ENCODE results near the gene YBX1. TPM values are rescaled to one million over a fixed set of nuclear protein-coding genes. Genes with fewer than 3 reads are reported as not detected.
"Not testable (repeated sequence)": the region's sequence is repeated elsewhere in the genome, so short reads cannot be mapped to it uniquely, and the experiment has no call there.

The YBX1 gene
- total RNA-seq, 2 experiments from 2014 or later = 731 to 790 TPM

DNA sequence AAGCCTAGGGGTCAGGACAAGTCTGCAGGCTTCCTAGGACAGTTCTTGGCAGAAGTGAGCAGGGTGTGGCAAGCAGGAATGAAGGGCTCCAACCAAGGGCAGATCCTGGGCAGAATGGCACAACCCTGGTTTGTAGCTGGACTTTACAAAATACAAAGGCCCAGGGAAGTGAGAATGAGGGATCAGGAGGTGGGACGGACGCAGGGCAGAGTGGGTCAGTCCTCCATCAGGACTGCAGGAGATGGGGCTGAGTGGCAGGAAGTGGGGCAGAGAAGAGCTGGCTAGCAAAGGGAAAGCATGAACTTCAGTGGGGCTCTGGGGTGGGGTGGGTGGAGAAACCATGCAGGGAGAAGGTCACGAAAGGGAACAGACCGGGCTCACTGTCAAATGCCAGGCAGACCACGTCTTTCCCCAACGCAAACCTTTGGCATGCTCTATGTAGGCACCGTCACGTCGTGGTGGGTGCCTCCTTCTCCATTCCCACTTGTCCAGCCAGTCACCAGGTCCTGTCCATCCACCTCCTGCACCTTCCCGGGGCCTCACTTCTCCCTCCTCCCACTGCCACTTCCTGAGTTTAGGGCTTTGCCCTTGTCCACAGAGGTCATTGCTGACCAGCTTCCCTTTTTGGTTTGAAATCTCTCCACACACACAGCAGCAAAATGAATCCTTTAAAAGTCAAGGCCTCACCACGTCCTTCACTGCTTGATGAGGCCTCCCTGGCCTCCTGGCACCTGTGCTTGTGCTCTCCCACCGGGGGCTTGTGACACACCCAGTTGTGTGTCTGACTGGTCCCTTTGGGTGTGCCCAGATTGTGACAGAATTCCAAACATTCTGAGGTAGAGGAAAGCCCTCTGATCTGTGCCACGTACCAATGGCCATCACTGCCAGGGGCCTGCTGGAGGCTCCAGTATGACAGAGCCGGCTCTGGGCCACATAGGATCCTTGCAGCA lies 66.5 kb downstream of the YBX1 start:
- Mint-ChIP-seq H3K27me3 (no peaks in the 10 kb centered on the region), H3K4me1 (no peaks in the 10 kb centered on the region), H3K4me3 (no peak overlapping the region), H3K27ac (no peak overlapping the region), H3K9me3 (ENCODE audit: low read depth) (no peaks in the 10 kb centered on the region), H3K36me3 (peaks cover 28% of the 10 kb centered on the region)
- no peak for DNase-seq
- no peak for ATAC-seq
- CTCF ChIA-PET = interaction anchor here (0.9 to 1.3 kb wide), 2 partner anchors 171 to 326 kb away, joined by 3 to 5 read pairs; no protein-coding TSS in a partner anchor

GRCh38 chr1:42750041-42750440 lies 67.8 kb downstream of the YBX1 start:
- CTCF ChIA-PET = interaction anchor here (0.9 kb wide), 1 partner anchor 172 kb away, joined by 5 read pairs; no protein-coding TSS in a partner anchor
- Mint-ChIP-seq H3K9me3 (ENCODE audit: low read depth) (no peaks in the 10 kb centered on the region), H3K4me3 (no peak overlapping the region), H3K27me3 (no peaks in the 10 kb centered on the region), H3K36me3 (peaks cover 38% of the 10 kb centered on the region), H3K27ac (no peak overlapping the region), H3K4me1 (no peaks in the 10 kb centered on the region)
- DNase-seq (no peak), ATAC-seq (no peak)

- CTCF ChIA-PET; H3K4me1 Mint-ChIP-seq; H3K27me3 Mint-ChIP-seq; H3K4me3 Mint-ChIP-seq; H3K27ac Mint-ChIP-seq; ATAC-seq; H3K9me3 Mint-ChIP-seq (ENCODE audit: low read depth); DNase-seq: not testable (repeated sequence)
- H3K36me3 Mint-ChIP-seq = peaks cover 43% of the 10 kb centered on the region
These were observed 69.4 kb downstream of the YBX1 start for GRCh38 chr1:42751511-42752070.

DNA sequence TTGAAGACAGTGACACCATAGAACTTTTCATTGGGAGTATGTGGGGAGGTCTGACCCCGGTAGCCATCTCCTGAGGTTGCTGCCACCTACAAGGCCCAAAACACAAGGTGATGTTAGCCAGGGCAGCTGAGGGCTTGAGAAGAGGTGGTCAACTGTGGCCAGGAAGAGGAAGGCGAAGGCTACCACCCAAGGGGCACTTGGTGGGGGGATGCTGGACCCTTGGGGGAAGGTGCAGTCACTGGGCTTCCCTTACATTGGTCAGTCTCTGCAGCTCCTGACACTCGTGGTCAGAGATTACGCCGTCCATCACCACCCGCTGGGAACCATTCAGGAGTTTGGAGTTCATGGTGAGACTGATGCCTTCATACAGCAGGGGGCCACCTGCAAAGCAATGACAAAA lies 70.1 kb downstream of the YBX1 start:
- H3K27me3 Mint-ChIP-seq = no peaks in the 10 kb centered on the region
- H3K4me3 Mint-ChIP-seq = no peak overlapping the region
- ATAC-seq (no peak), DNase-seq (no peak)
- peaks cover 45% of the 10 kb centered on the region for H3K36me3 Mint-ChIP-seq
- no peaks in the 10 kb centered on the region for H3K4me1 Mint-ChIP-seq
- H3K27ac Mint-ChIP-seq = no peak overlapping the region
- CTCF ChIA-PET = interaction anchor here (1.0 to 1.1 kb wide), 2 partner anchors 22 to 174 kb away, joined by 3 to 4 read pairs; no protein-coding TSS in a partner anchor
- H3K9me3 Mint-ChIP-seq (ENCODE audit: low read depth) = no peaks in the 10 kb centered on the region

DNA sequence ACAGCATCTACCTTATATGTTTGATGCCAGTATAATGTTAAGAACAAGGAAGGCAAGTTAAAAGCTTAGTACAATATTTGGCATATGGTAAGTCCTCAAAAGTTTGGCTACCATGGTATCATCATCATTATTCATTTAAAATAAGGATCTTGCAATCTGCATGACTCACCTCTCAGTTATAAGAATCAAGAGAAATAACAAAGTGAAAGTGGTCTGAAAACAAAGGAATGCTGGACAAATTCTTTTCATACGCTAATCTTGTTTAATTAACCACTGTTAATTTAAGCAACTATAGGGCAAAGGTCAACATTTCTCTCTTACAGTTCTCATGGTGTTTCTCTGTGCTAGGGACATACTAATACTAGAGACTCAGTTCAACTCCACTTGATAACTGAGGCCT lies 70.9 kb downstream of the YBX1 start:
- no peak for DNase-seq
- no peaks in the 10 kb centered on the region for H3K4me1 Mint-ChIP-seq
- peaks cover 45% of the 10 kb centered on the region for H3K36me3 Mint-ChIP-seq
- no peaks in the 10 kb centered on the region for H3K9me3 Mint-ChIP-seq (ENCODE audit: low read depth)
- no peaks in the 10 kb centered on the region for H3K27me3 Mint-ChIP-seq
- no peak for ATAC-seq
- no peak overlapping the region for H3K4me3 Mint-ChIP-seq
- CTCF ChIA-PET = interaction anchor here (1.0 to 1.1 kb wide), 2 partner anchors 23 to 175 kb away, joined by 3 to 4 read pairs; no protein-coding TSS in a partner anchor
- no peak overlapping the region for H3K27ac Mint-ChIP-seq

Other genes with a start within 250 kb of the YBX1 start
- gene ZMYND12, start 226.4 kb upstream of the YBX1 start, total RNA-seq = 1 to 10 TPM in 1 of 2 experiments, under 1 TPM in 1; 0.21 to 1.1 TPM
- gene PPCS, start 225.9 kb upstream of the YBX1 start, total RNA-seq = 10 to 100 TPM; 32.0 to 40.4 TPM
- gene CCDC30, start 219.1 kb upstream of the YBX1 start, total RNA-seq = 1 to 10 TPM; 1.5 to 2.9 TPM
- gene PPIH, start 24.0 kb upstream of the YBX1 start, total RNA-seq = 100 to 1,000 TPM in 1 of 2 experiments, 10 to 100 TPM in 1; 93.7 to 104 TPM
- gene CLDN19, start 57.8 kb downstream of the YBX1 start, total RNA-seq = not detected
- 10 to 100 TPM; 48.1 to 54.0 TPM for gene P3H1, start 84.6 kb downstream of the YBX1 start, total RNA-seq
- 10 to 100 TPM in 1 of 2 experiments, 1 to 10 TPM in 1; 4.6 to 10.3 TPM for gene C1orf50, start 84.8 kb downstream of the YBX1 start, total RNA-seq
- gene TMEM269, start 102.6 kb downstream of the YBX1 start, total RNA-seq = under 1 TPM in 1 of 2 experiments, not detected in 1; 0.12 TPM
- 1 to 10 TPM; 3.7 to 4.1 TPM for gene ERMAP, start 134.7 kb downstream of the YBX1 start, total RNA-seq
- gene SVBP, start 135.0 kb downstream of the YBX1 start, total RNA-seq = 10 to 100 TPM; 11.5 to 14.8 TPM
- gene ZNF691, start 164.2 kb downstream of the YBX1 start, total RNA-seq = 10 to 100 TPM in 1 of 2 experiments, 1 to 10 TPM in 1; 9.8 to 13.9 TPM

Data from activated CD8-positive, alpha-beta memory T cell treated with anti-CD3 and anti-CD28 coated beads, Interleukin-2, amount 10 ng/mL, durations not matched to agents 7 days and 5 days (primary cell).